ENCODE data around the gene ACTL7B. TPM values are rescaled to one million over a fixed set of nuclear protein-coding genes. Genes with fewer than 3 reads are reported as not detected.

Gene ACTL7B
- total RNA-seq, 3 donors from 2014 or later: 0.19 TPM; not detected in 2

DNA sequence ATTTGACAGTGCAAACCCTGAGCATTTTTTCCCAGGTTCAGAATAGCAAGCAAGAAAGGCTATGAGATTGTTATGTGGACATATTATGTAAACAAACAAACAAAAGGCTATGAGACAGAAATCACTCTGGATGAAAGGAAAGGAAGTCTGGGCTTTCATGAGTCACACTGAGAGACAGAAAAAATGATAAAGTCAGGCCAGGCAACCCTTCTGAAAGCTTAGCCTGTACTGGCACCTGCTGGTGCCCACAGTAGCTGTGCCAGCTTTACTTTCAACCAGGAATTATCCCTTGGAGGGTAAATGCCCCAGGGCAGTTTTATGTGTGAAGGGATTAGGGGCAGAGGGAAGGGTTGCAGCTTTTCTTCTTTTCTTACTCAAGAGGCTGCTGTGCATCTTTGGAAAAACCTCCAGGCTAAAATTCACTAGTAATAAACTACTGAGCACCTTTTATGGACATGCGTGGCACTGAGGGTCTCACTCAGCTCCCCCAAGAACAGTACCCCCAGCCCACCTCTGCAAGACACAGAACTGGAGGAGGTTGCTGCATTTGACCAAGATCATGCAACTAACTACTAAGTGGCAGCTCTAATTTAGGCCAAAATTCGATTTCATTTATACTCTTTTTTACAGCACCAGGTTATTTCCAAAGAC lies 41.7 kb downstream of the ACTL7B start:
- Mint-ChIP-seq H3K4me1 (ENCODE audit: low read depth) (no peaks in the 10 kb centered on the region), H3K36me3 (ENCODE audit: insufficient read depth) (no peaks in the 10 kb centered on the region), H3K9me3 (no peaks in the 10 kb centered on the region), H3K27me3 (ENCODE audit: low read depth) (peaks cover 22% of the 10 kb centered on the region), H3K4me3 (no peak overlapping the region)
- DNase-seq (no peak), ATAC-seq (no peak)

DNA sequence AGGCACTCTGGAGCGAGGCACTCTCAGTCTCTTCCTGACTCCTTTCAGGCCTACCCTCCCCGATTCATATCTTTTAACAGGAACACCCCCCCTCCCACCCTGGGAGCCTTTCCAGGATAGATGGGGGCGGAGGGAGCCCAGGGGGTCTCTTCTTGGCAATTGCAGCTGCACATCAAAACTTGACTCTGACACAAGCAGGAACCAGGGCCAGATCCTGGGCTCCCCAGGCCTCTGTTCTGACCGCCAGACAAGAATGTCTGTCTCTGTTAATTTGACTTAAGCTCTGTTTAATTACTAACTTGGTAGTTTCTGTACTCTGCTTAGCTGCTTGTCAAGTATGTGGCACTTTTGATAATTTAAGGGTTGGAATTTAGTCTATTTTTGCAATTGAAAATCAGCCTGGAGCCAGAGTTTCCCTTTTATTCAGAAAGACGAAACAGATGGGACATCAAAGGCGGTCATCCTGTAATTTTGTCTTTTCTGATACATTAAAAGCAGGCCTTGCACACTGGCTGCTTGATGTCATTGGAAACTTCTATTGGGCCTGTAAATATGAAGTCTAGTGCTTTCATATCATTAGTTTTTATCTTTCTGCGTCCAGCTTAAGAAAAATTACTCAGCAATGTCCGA lies 43.3 kb downstream of the ACTL7B start:
- DNase-seq (no peak), ATAC-seq (no peak)
- no peaks in the 10 kb centered on the region for H3K36me3 Mint-ChIP-seq (ENCODE audit: insufficient read depth)
- H3K9me3 Mint-ChIP-seq: no peaks in the 10 kb centered on the region
- no peak overlapping the region for H3K4me3 Mint-ChIP-seq
- H3K4me1 Mint-ChIP-seq (ENCODE audit: low read depth): no peaks in the 10 kb centered on the region
- H3K27me3 Mint-ChIP-seq (ENCODE audit: low read depth): peaks cover 22% of the 10 kb centered on the region

DNA sequence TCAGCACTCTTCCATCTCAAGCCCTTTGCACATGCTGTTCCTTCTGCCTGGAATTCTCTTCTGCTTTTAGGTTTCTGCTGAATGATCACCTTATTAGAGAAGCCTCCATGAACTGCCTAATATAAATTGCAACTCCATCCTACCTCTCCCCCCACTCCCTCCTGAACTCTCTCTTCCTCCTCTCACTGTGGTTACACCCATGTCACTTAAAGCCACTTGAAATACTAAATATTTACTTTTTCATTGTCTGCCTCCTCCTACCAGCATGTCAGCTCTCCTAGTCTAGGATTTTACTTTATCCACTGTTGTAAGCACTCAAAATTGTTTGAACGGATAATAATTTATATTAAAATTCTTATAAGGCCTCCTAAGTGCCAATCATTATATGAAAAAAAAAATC lies 43.8 kb downstream of the ACTL7B start:
- Mint-ChIP-seq H3K4me1 (ENCODE audit: low read depth) (no peaks in the 10 kb centered on the region), H3K4me3 (no peak overlapping the region), H3K36me3 (ENCODE audit: insufficient read depth) (no peaks in the 10 kb centered on the region), H3K9me3 (no peaks in the 10 kb centered on the region), H3K27me3 (ENCODE audit: low read depth) (peaks cover 22% of the 10 kb centered on the region)
- ATAC-seq: no peak
- DNase-seq: no peak

DNA sequence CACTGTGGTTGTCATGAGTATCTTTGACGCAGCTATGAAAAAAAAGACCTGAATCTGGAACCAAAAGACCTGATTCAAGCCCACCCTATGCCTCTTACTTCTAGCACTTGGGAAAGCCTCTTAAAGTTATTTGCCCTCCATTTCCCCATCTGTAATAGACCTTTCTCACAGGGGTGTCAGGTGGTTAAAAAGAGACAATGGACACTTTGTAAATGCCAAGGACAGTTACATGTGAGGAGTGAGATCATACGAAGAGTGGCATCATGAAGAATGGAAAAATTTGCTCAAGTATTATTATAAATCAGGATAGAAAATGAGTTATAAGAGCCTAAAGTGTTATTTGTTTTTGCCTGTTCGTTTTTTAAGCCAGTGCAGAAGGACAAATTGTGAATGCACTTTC lies 46.5 kb downstream of the ACTL7B start:
- DNase-seq (no peak), ATAC-seq (no peak)
- Mint-ChIP-seq H3K27me3 (ENCODE audit: low read depth) (peaks cover 6% of the 10 kb centered on the region), H3K4me3 (no peak overlapping the region), H3K4me1 (ENCODE audit: low read depth) (no peaks in the 10 kb centered on the region), H3K9me3 (no peaks in the 10 kb centered on the region), H3K36me3 (ENCODE audit: insufficient read depth) (no peaks in the 10 kb centered on the region)

Other genes starting within 250 kb of the ACTL7B start
- gene ACTL7A, start 6.3 kb upstream of the ACTL7B start, total RNA-seq: not detected
- 10 to 100 TPM; 30.1 to 33.2 (median 32.8) TPM for gene ELP1, start 78.1 kb upstream of the ACTL7B start, total RNA-seq
- gene ABITRAM, start 78.4 kb upstream of the ACTL7B start, total RNA-seq: 10 to 100 TPM; 14.9 to 17.1 (median 16.6) TPM
- 1 to 10 TPM; 5.0 to 7.4 (median 5.6) TPM for gene CTNNAL1, start 157.5 kb upstream of the ACTL7B start, total RNA-seq

Data from activated T-cell treated with anti-CD3 and anti-CD28 coated beads, Interleukin-2, amount 50 U/mL, for 4 hours (primary cell).